GM23338 (cell line): ENCODE measurements around the gene BDKRB1. TPM values are rescaled to one million over a fixed set of nuclear protein-coding genes. Genes with fewer than 3 reads are reported as not detected.

Experiments
- ATAC-seq: fragments of 200-7000 bp; cut with Tn5 transposase; 3 replicates; pipeline ENCODE4 v1.9.1; 2020
- DNase-seq: peaks from one replicate; pipeline ENCODE4 v3.0.0-alpha.2; 2015; ENCODE audit warnings: low spot score
- H2AFZ ChIP-seq: fragments of 200-600 bp; sonication (generic); 2 replicates; pipeline ENCODE4 v1.8.0; 2016; ENCODE audit warnings: antibody characterized with exemption, mild to moderate bottlenecking, moderate library complexity
- H3F3A ChIP-seq: fragments of 200-600 bp; sonication (generic); replicated peaks from 2 replicates; pipeline ENCODE4 v1.8.0; 2017; ENCODE audit warnings: antibody characterized with exemption, mixed run types, low read depth
- H3K27ac ChIP-seq: fragments of 200-600 bp; sonication (generic); 2 replicates; pipeline ENCODE4 v1.6.1; 2016; ENCODE audit warnings: low read depth
- H3K27me3 ChIP-seq: fragments of 200-600 bp; sonication (generic); 2 replicates; pipeline ENCODE4 v1.8.0; 2016; ENCODE audit warnings: mild to moderate bottlenecking, mixed run types, moderate library complexity; ENCODE audit not compliant: insufficient read depth
- H3K36me3 ChIP-seq: fragments of 200-600 bp; sonication (generic); 2 replicates; pipeline ENCODE4 v1.8.0; 2016; ENCODE audit warnings: mild to moderate bottlenecking; ENCODE audit not compliant: insufficient read depth
- H3K4me1 ChIP-seq: fragments of 200-600 bp; sonication (generic); 2 replicates; pipeline ENCODE4 v1.8.0; 2016; ENCODE audit warnings: mild to moderate bottlenecking, moderate library complexity; ENCODE audit not compliant: insufficient read depth
- H3K4me2 ChIP-seq: fragments of 200-600 bp; sonication (generic); 2 replicates; pipeline ENCODE4 v1.7.1; 2017; ENCODE audit warnings: mixed run types
- H3K4me3 ChIP-seq: fragments of 200-600 bp; sonication (generic); 2 replicates; pipeline ENCODE4 v1.6.1; 2016; ENCODE audit warnings: mixed run types
- H3K79me2 ChIP-seq: fragments of 200-600 bp; sonication (generic); replicated peaks from 2 replicates; pipeline ENCODE4 v1.8.0; 2017; ENCODE audit warnings: mild to moderate bottlenecking; ENCODE audit not compliant: insufficient read depth
- H3K9me2 ChIP-seq: fragments of 200-600 bp; sonication (generic); 2 replicates; pipeline ENCODE4 v1.8.0; 2017; ENCODE audit not compliant: insufficient read depth
- H4K20me1 ChIP-seq: fragments of 200-600 bp; sonication (generic); replicated peaks from 2 replicates; pipeline ENCODE4 v1.8.0; 2017; ENCODE audit warnings: mild to moderate bottlenecking; ENCODE audit not compliant: insufficient read depth
- H3K27ac Mint-ChIP-seq: 2 replicates; pipeline ENCODE4 v1.8.0; 2020; ENCODE audit warnings: inconsistent platforms, mild to moderate bottlenecking, moderate library complexity, mixed read lengths
- H3K27me3 Mint-ChIP-seq: 3 replicates; pipeline ENCODE4 v1.8.0; 2022; ENCODE audit warnings: low read depth, mild to moderate bottlenecking, moderate library complexity, mixed read lengths, inconsistent platforms; ENCODE audit not compliant: insufficient read depth, poor library complexity
- H3K36me3 Mint-ChIP-seq: 3 replicates; pipeline ENCODE4 v1.8.0; 2021; ENCODE audit warnings: low read depth, mild to moderate bottlenecking, inconsistent platforms, moderate library complexity, mixed read lengths
- H3K4me1 Mint-ChIP-seq: 3 replicates; pipeline ENCODE4 v1.8.0; 2020; ENCODE audit warnings: mild to moderate bottlenecking, inconsistent platforms, mixed read lengths
- H3K4me3 Mint-ChIP-seq: 3 replicates; pipeline ENCODE4 v1.8.0; 2021; ENCODE audit warnings: moderate library complexity, mild to moderate bottlenecking, inconsistent platforms, mixed read lengths
- H3K9me3 Mint-ChIP-seq: 3 replicates; pipeline ENCODE4 v1.8.0; 2020; ENCODE audit warnings: moderate library complexity, mild to moderate bottlenecking, inconsistent platforms, mixed read lengths
- CREB1 ChIP-seq: fragments of 250-450 bp; sonication (Bioruptor Pico); IDR thresholded peaks from 2 replicates; pipeline ENCODE4 v1.5.0; 2020; ENCODE audit warnings: low read depth, mild to moderate bottlenecking, moderate library complexity
- CTCF ChIP-seq, 2 experiments: fragments of 200-600 bp in 1 of 2; sonication (generic) in 1 of 2; conservative IDR thresholded peaks; 2 replicates each; pipeline versions ENCODE4 v1.5.1 to v1.6.1; 2016 to 2017; ENCODE audit warnings: antibody characterized with exemption in 2 of 2, low read depth in 2 of 2, mild to moderate bottlenecking in 2 of 2, moderate library complexity in 1 of 2
- ETS1 ChIP-seq: IDR thresholded peaks from 2 replicates; pipeline ENCODE4 v1.6.1; 2016; ENCODE audit warnings: antibody characterized with exemption
- EZH2 ChIP-seq: fragments of 200-600 bp; sonication (generic); IDR thresholded peaks from one replicate; pipeline ENCODE4 v1.8.0; 2017; ENCODE audit warnings: antibody characterized with exemption, mild to moderate bottlenecking, low read depth; ENCODE audit not compliant: unreplicated experiment
- EZH2phosphoT487 ChIP-seq: fragments of 200-600 bp; sonication (generic); IDR thresholded peaks from one replicate; pipeline ENCODE4 v1.8.1; 2018; ENCODE audit warnings: antibody characterized with exemption; ENCODE audit not compliant: unreplicated experiment
- JUNB ChIP-seq: IDR thresholded peaks from one replicate; pipeline ENCODE4 v1.6.1; 2016; ENCODE audit warnings: antibody characterized with exemption; ENCODE audit not compliant: unreplicated experiment
- NANOG ChIP-seq: IDR thresholded peaks from 2 replicates; pipeline ENCODE4 v1.6.1; 2016; ENCODE audit warnings: antibody characterized with exemption, borderline replicate concordance
- POLR2AphosphoS5 ChIP-seq: IDR thresholded peaks from 2 replicates; pipeline ENCODE4 v1.6.1; 2016; ENCODE audit warnings: antibody characterized with exemption, low read depth
- REST ChIP-seq: IDR thresholded peaks from one replicate; pipeline ENCODE4 v1.6.1; 2018; ENCODE audit warnings: antibody characterized with exemption; ENCODE audit not compliant: unreplicated experiment
- STAT1 ChIP-seq: IDR thresholded peaks from one replicate; pipeline ENCODE4 v1.6.1; 2016; ENCODE audit warnings: antibody characterized with exemption; ENCODE audit not compliant: unreplicated experiment
- ZNF114 ChIP-seq: fragments of 250-450 bp; sonication (Bioruptor Pico); IDR thresholded peaks from 2 replicates; pipeline ENCODE4 v1.5.0; 2020; ENCODE audit warnings: mild to moderate bottlenecking, moderate library complexity
- ZNF331 ChIP-seq: fragments of 250-450 bp; sonication (Bioruptor Pico); IDR thresholded peaks from 2 replicates; pipeline ENCODE4 v1.5.0; 2020; ENCODE audit warnings: low read depth, mild to moderate bottlenecking, moderate library complexity
- ZNF462 ChIP-seq: fragments of 250-450 bp; sonication (Bioruptor Pico); IDR thresholded peaks from 2 replicates; pipeline ENCODE4 v1.5.0; 2020; ENCODE audit warnings: mild to moderate bottlenecking, moderate library complexity
- polyA plus RNA-seq: library from polyadenylated mRNA; unstranded; fragments of >200 nt; fragmentation: Nextera tagmentation; extraction: Ambion mirVana; gene quantifications from 2 replicates; pipeline ENCODE4 v1.2.1, GENCODE V29; 2016
- total RNA-seq: library from RNA; depleted of rRNA; stranded (reverse); fragments of >200 nt; shearing (Covaris generic); gene quantifications from 2 replicates; pipeline ENCODE4 v1.2.3, GENCODE V29; 2014

BDKRB1 gene
- total and polyA plus RNA-seq, 2 experiments from 2014 or later, result not detected

GRCh38 chr14:96206461-96206860, 49.5 kb upstream of the BDKRB1 start:
- ATAC-seq, result no peak
- DNase-seq, result no peak
- TF ChIP-seq CTCF (conservative IDR thresholded peaks at IDR 0.05; ENCODE audit: low read depth in 2 of 2) (no peak), EZH2phosphoT487 (no peak), JUNB (no peak), ZNF462 (CRISPR knock-in tag) (no peak), POLR2AphosphoS5 (no peak), EZH2 (no peak), NANOG (no peak), ETS1 (no peak), STAT1 (no peak), ZNF331 (CRISPR knock-in tag) (no peak), REST (no peak), CREB1 (CRISPR knock-in tag) (no peak), ZNF114 (CRISPR knock-in tag) (no peak)
- peaks cover 6% of the 10 kb centered on the region; the same call in 1 of the 2 replicates for H3K4me1 ChIP-seq
- H3K27ac ChIP-seq, result no peak overlapping the region
- no peaks in the 10 kb centered on the region for H3K79me2 ChIP-seq
- H3K27me3 Mint-ChIP-seq, result peaks cover 15% of the 10 kb centered on the region
- H3K36me3 Mint-ChIP-seq, result no peaks in the 10 kb centered on the region
- no peaks in the 10 kb centered on the region for H3K9me3 Mint-ChIP-seq
- no peaks in the 10 kb centered on the region for H4K20me1 ChIP-seq
- H2AFZ ChIP-seq, result no peak overlapping the region
- H3K4me1 Mint-ChIP-seq, result peaks cover 28% of the 10 kb centered on the region
- no peaks in the 10 kb centered on the region for H3K36me3 ChIP-seq
- H3K4me3 Mint-ChIP-seq, result no peak overlapping the region
- H3K4me2 ChIP-seq, result no peak overlapping the region
- H3K27me3 ChIP-seq, result peaks cover 26% of the 10 kb centered on the region
- no peaks in the 10 kb centered on the region for H3F3A ChIP-seq
- 0 out of 2 replicates have a peak, but pooled peaks cover 5% of the 10 kb centered on the region for H3K9me2 ChIP-seq
- H3K27ac Mint-ChIP-seq, result no peak overlapping the region
- no peak overlapping the region for H3K4me3 ChIP-seq
